ENCODE data around the gene SNX33. TPM values are rescaled to one million over a fixed set of nuclear protein-coding genes. Genes with fewer than 3 reads are reported as not detected.
A peak's percentile ranks its signal among the peaks of the same experiment; 100 is the strongest.

The SNX33 gene
- total and polyA plus RNA-seq, 2 experiments from 2014 or later, result 6.2 to 21.2 TPM

DNA sequence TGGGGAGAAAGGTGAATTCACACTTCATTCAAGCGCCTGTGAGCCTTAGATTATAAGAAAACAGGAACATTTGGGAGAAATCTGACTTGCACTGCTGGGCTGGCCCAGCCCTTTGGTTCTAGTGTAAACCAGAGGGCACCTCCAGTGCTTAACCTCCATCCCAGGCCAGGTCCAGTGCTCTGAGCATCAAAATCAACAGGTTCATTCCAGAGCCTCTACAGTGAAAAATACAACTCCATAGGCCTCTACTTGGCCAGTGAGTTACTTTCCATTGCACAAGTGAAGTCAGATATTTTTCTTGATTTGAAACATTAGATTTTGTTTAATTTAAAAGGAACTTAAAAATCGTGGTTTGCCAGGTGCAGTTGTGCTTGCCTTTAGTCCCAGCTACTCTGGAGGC, 25.2 kb upstream of the SNX33 start:
- Mint-ChIP-seq H3K27ac (no peak overlapping the region), H3K4me3 (no peak overlapping the region), H3K27me3 (ENCODE audit: insufficient read depth, low read depth, poor library complexity) (peaks cover 11% of the 10 kb centered on the region), H3K36me3 (ENCODE audit: low read depth) (peaks cover 16% of the 10 kb centered on the region; the same call in 2 of the 3 replicates), H3K4me1 (peaks cover 13% of the 10 kb centered on the region), H3K9me3 (no peaks in the 10 kb centered on the region)
- H3K4me1 ChIP-seq (ENCODE audit: insufficient read depth), result peaks cover 3% of the 10 kb centered on the region; the same call in 1 of the 2 replicates
- H3K4me2 ChIP-seq, result no peak overlapping the region
- 0 out of 2 replicates have a peak, but pooled peaks cover 8% of the 10 kb centered on the region for H3K36me3 ChIP-seq (ENCODE audit: insufficient read depth)
- H3K4me3 ChIP-seq, result no peak overlapping the region
- DNase-seq (ENCODE audit: low spot score), result no peak
- H3F3A ChIP-seq (replicated peaks; ENCODE audit: low read depth), result peaks cover 11% of the 10 kb centered on the region; the same call in 1 of the 2 replicates
- TF ChIP-seq POLR2AphosphoS5 (IDR thresholded peaks at IDR 0.05; ENCODE audit: low read depth), result no peak
- TF ChIP-seq, protein P1, sequence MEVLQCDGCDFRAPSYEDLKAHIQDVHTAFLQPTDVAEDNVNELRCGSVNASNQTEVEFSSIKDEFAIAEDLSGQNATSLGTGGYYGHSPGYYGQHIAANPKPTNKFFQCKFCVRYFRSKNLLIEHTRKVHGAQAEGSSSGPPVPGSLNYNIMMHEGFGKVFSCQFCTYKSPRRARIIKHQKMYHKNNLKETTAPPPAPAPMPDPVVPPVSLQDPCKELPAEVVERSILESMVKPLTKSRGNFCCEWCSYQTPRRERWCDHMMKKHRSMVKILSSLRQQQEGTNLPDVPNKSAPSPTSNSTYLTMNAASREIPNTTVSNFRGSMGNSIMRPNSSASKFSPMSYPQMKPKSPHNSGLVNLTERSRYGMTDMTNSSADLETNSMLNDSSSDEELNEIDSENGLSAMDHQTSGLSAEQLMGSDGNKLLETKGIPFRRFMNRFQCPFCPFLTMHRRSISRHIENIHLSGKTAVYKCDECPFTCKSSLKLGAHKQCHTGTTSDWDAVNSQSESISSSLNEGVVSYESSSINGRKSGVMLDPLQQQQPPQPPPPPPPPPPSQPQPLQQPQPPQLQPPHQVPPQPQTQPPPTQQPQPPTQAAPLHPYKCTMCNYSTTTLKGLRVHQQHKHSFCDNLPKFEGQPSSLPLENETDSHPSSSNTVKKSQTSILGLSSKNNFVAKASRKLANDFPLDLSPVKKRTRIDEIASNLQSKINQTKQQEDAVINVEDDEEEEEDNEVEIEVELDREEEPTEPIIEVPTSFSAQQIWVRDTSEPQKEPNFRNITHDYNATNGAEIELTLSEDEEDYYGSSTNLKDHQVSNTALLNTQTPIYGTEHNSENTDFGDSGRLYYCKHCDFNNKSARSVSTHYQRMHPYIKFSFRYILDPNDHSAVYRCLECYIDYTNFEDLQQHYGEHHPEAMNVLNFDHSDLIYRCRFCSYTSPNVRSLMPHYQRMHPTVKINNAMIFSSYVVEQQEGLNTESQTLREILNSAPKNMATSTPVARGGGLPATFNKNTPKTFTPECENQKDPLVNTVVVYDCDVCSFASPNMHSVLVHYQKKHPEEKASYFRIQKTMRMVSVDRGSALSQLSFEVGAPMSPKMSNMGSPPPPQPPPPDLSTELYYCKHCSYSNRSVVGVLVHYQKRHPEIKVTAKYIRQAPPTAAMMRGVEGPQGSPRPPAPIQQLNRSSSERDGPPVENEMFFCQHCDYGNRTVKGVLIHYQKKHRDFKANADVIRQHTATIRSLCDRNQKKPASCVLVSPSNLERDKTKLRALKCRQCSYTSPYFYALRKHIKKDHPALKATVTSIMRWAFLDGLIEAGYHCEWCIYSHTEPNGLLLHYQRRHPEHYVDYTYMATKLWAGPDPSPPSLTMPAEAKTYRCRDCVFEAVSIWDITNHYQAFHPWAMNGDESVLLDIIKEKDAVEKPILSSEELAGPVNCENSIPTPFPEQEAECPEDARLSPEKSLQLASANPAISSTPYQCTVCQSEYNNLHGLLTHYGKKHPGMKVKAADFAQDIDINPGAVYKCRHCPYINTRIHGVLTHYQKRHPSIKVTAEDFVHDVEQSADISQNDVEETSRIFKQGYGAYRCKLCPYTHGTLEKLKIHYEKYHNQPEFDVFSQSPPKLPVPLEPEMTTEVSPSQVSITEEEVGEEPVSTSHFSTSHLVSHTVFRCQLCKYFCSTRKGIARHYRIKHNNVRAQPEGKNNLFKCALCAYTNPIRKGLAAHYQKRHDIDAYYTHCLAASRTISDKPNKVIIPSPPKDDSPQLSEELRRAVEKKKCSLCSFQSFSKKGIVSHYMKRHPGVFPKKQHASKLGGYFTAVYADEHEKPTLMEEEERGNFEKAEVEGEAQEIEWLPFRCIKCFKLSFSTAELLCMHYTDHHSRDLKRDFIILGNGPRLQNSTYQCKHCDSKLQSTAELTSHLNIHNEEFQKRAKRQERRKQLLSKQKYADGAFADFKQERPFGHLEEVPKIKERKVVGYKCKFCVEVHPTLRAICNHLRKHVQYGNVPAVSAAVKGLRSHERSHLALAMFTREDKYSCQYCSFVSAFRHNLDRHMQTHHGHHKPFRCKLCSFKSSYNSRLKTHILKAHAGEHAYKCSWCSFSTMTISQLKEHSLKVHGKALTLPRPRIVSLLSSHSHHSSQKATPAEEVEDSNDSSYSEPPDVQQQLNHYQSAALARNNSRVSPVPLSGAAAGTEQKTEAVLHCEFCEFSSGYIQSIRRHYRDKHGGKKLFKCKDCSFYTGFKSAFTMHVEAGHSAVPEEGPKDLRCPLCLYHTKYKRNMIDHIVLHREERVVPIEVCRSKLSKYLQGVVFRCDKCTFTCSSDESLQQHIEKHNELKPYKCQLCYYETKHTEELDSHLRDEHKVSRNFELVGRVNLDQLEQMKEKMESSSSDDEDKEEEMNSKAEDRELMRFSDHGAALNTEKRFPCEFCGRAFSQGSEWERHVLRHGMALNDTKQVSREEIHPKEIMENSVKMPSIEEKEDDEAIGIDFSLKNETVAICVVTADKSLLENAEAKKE (CRISPR knock-in tag; IDR thresholded peaks at IDR 0.05), result no peak
- H3K9me2 ChIP-seq (ENCODE audit: insufficient read depth), result no peaks in the 10 kb centered on the region
- no peak overlapping the region for H2AFZ ChIP-seq
- H3K79me2 ChIP-seq (replicated peaks; ENCODE audit: insufficient read depth), result peaks cover 3% of the 10 kb centered on the region; the same call in 1 of the 2 replicates
- H4K20me1 ChIP-seq (replicated peaks; ENCODE audit: insufficient read depth), result no peaks in the 10 kb centered on the region
- no peaks in the 10 kb centered on the region for H3K27me3 ChIP-seq (ENCODE audit: insufficient read depth)
- no peak for ATAC-seq
- H3K27ac ChIP-seq (ENCODE audit: low read depth), result no peak overlapping the region

DNA sequence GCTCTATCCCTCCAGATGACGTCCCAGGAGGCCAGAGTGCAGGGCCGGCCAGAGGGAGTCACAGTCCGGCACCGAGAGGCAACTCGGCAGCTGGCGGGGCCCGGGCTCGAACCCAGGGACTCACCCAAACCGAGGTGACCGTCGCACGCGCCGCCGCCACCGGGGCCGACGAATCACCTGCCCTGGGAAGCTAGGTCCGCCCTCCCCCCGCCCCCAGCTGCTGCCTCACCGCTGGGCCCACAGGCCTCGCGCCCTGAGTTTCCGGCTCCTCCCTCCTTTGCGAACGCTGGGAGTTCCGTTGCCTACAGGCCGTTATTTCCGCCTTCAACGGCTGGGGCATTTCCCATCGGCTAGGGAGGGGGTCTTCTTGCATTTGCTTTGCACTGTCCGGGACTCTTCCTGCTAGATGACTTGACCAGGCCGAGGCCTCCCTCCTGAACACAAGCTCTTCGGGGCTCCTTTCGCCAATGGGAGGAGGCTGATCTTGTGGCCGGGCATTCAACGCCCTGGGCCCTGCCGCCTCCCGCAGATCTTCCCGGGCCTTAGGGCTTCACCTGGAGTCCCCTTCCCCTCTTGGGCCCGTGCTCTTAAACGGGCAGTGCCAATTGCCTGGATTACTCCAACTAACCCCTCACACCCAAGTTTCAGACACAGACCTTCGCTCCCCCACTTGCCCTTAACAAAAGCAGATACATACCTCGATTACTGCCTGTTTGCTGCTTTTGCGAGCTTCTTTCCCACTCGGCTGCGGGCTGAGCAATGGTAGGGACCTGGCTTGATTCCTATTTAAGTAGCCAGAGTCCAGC, 22.0 kb upstream of the SNX33 start, which contains the start of gene SNUPN:
SNUPN (minus strand) TSS at position 184 of the 806 bp plus-strand sequence. CDS start 4,674 bp downstream, outside the sequence.
- Histone ChIP-seq H3K27me3 (ENCODE audit: insufficient read depth) (no peaks in the 10 kb centered on the region), H3K9me2 (ENCODE audit: insufficient read depth) (no peaks in the 10 kb centered on the region), H4K20me1 (replicated peaks; ENCODE audit: insufficient read depth) (no peaks in the 10 kb centered on the region), H3K4me1 (ENCODE audit: insufficient read depth) (peaks cover 3% of the 10 kb centered on the region; the same call in 1 of the 2 replicates), H3K4me2 (peak within 1 kb of the TSS; percentile 82), H3K79me2 (replicated peaks; ENCODE audit: insufficient read depth) (peaks cover 3% of the 10 kb centered on the region; the same call in 1 of the 2 replicates), H2AFZ (peak within 1 kb of the TSS; percentile 95), H3K4me3 (peak within 1 kb of the TSS; percentile 100), H3F3A (replicated peaks; ENCODE audit: low read depth) (peaks cover 8% of the 10 kb centered on the region; the same call in 1 of the 2 replicates), H3K36me3 (ENCODE audit: insufficient read depth) (no peaks in the 10 kb centered on the region), H3K27ac (ENCODE audit: low read depth) (peak within 1 kb of the TSS; percentile 100)
- Mint-ChIP-seq H3K4me1 (peaks cover 13% of the 10 kb centered on the region), H3K36me3 (ENCODE audit: low read depth) (no peaks in the 10 kb centered on the region), H3K9me3 (no peaks in the 10 kb centered on the region), H3K27me3 (ENCODE audit: insufficient read depth, low read depth, poor library complexity) (peaks cover 10% of the 10 kb centered on the region), H3K4me3 (peak within 1 kb of the TSS; percentile 94), H3K27ac (peak within 1 kb of the TSS; percentile 98)
- no peak for TF ChIP-seq ZNF331 (CRISPR knock-in tag; IDR thresholded peaks at IDR 0.05; ENCODE audit: low read depth)
- TF ChIP-seq, protein P2, sequence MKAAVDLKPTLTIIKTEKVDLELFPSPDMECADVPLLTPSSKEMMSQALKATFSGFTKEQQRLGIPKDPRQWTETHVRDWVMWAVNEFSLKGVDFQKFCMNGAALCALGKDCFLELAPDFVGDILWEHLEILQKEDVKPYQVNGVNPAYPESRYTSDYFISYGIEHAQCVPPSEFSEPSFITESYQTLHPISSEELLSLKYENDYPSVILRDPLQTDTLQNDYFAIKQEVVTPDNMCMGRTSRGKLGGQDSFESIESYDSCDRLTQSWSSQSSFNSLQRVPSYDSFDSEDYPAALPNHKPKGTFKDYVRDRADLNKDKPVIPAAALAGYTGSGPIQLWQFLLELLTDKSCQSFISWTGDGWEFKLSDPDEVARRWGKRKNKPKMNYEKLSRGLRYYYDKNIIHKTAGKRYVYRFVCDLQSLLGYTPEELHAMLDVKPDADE (IDR thresholded peaks at IDR 0.05), result peak; percentile 68
- TF ChIP-seq EZH2 (IDR thresholded peaks at IDR 0.05; ENCODE audit: low read depth, unreplicated experiment), result no peak
- TF ChIP-seq, protein P3, sequence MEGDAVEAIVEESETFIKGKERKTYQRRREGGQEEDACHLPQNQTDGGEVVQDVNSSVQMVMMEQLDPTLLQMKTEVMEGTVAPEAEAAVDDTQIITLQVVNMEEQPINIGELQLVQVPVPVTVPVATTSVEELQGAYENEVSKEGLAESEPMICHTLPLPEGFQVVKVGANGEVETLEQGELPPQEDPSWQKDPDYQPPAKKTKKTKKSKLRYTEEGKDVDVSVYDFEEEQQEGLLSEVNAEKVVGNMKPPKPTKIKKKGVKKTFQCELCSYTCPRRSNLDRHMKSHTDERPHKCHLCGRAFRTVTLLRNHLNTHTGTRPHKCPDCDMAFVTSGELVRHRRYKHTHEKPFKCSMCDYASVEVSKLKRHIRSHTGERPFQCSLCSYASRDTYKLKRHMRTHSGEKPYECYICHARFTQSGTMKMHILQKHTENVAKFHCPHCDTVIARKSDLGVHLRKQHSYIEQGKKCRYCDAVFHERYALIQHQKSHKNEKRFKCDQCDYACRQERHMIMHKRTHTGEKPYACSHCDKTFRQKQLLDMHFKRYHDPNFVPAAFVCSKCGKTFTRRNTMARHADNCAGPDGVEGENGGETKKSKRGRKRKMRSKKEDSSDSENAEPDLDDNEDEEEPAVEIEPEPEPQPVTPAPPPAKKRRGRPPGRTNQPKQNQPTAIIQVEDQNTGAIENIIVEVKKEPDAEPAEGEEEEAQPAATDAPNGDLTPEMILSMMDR (conservative IDR thresholded peaks at IDR 0.05; ENCODE audit: low read depth in 2 of 2), result no peak
- TF ChIP-seq POLR2AphosphoS5 (IDR thresholded peaks at IDR 0.05; ENCODE audit: low read depth), result peak; percentile 80
- no peak for TF ChIP-seq EZH2phosphoT487 (IDR thresholded peaks at IDR 0.05; ENCODE audit: unreplicated experiment)
- peak; percentile 98 for DNase-seq (ENCODE audit: low spot score)
- ATAC-seq, result peak; percentile 88
